NCI-H2171 treated with DMSO at 0.1 percent for 48 hours (cell line): Measurements from ENCODE around the gene LAPTM5.

Experiments
- DNase-seq: peaks from one replicate; lab custom pipeline; 2025; lab: John Stamatoyannopoulos, UW

The LAPTM5 gene

DNA sequence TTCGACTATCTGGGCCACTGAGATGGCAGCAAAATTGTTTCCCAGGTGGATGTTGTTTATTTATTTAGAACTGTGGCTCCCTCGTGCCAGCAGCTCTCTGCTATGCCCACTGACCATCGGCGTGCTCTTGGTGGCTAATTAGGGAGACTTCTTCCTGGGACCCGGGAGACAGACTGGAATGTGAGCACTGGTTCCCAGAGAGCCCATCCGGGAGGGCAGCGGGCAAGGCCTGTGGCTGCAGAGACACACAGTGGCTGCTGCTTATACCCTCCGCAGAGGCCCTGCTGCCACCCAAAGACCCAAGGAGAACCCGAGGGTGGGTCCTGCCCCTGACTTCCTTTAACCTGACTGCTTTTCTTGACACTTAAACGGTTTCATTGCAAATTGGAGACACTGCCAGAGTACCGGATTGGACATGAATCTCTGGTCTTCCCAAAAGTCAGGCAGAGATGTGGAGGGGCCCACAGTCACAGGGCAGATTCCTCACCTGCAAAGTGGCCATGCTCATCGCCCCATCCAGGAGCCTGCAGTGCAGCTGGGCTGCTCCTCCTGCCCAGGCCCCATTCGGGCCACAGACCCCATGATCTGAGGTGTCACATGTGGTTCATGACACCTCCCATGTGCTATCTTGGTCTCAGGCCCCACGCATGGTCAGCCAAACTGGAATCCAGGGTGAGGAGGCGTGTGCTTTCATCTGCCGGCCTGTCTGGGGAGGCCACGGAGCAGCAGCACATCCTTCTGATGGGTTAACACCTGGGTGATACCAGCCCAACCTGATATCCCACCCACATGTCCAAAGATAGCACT is 28.5 kb downstream of the LAPTM5 start:
- DNase-seq: no peak

DNA sequence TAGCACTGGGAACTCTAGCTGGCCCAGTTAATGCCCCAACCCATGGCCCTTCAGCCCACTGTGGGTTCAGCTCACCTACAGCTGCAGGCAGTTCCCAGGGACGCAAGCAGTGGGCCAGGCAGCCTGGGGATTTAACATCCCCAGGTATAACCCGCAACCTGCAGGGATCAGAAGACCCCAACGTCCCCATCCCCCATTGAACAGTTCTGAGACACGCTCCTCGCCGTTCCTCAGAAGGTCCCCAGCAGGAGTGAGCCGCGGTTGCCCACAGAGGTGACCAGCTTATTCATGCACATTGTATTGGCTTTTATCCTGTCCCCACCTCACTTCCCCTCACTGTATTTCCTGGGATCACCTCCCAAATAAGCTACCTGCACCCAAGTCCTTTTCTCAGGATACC is 29.2 kb downstream of the LAPTM5 start:
- DNase-seq: no peak

DNA sequence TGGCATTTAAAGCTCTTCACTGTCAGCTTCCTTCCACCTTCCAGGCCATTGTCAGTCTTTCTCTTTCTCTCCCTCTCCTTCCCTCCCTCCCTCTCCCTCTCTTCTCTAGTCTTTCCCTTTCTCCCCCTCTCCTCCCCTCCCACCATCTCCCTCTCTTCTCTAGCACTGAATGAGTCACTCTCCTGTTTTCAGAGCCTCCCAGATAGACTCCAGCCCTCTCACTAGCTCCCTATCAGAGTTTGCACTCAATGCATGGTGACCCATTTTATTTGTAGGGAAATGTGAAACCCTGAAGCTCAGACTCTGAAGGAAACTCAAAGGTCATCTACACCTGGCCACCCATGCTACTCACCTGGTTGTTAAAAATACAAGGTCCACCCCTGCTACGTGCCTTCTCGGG is 29.8 kb downstream of the LAPTM5 start:
- no peak for DNase-seq

DNA sequence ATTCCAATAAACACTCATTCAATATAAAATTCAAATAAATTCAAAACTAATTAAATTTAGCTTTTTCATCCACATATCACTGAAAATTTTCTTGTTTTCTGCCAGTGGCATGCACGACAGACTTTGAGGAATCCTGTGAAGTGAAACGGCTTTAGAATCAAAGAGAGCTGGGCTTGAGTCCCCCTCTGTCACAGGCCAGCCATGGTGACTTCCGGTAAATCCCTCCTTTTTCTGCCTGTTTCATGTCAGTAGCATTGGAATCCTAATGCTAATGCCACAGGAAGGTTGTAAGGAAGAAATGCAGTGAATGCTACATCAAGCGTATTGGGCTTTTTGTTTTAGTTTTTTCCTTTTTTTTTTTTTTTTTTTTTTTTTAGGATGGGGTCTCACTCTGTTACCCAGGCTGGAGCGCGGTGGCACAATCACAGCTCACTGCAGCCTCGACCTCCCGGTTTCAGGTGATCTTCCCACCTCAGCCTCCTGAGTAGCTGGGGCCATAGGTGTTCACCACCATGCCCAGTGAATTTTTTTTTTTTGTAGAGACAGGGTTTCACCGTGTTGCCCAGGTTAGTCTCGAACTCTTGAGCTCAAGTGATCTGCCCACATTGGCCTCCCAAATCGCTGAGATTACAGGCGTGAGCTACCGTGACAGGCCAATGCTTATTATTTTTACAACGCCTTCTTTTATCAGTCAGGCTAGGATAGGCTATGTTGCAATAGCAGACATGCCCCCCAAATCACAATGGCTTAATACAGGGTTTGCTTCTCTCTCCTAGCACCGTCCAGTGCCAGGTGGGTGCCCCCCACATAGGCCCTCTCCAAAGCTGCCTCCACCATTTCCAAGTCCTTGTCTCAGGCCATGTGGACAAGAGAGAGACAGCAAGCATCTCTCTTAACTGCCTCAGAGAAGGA is 30.5 kb downstream of the LAPTM5 start:
- DNase-seq: no peak

DNA sequence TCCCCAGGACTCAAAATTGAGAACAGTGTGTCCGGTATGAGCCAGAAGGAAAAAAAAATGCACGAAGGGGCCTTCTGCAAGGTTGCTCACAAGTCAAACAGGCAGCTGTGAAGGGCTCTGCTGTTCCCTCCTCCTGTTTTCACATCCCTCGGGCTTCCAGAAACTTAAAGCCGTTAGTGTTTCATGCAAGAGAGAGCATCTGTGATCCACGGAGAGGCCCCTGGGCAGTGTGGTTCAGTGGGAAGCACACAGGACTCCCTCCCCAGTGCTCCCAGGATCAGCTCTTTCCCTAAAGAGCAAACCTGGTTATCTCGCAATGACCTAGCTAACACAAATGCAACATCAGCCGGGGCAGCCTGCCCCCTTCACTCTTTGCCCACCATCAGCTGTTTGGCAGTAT is 31.3 kb downstream of the LAPTM5 start:
- peak; percentile 58 for DNase-seq

DNA sequence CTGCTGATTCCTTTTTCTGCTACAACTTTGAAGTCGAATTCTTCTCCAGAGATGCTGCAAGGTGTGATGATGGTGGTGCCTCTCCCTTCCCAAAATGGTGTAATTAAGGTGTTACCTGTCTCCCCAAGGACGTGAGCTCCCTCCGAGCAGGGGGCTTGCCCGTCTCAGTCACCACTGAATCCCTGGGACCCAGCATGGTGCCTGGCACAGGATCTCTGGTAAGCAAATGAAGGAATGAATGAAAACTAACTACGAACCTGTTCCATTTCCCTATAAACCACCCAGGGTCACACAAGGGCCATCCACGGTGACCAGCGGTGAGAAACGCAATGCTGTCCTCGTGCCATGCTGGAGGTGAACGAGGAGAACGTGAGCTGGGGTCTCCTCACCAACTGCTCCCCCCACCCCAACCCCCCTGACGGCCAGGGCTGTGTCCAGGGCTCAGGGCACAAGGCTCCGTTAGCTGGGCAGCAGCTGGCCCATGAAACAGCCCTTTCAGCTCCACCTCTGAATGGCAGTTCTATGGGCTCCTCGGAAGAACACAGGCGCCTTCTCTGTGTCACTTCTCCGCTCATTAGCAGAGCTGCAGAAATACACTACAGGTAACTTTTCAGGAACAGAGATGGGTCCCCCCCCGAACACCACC is 32.0 kb downstream of the LAPTM5 start:
- DNase-seq: no peak

DNA sequence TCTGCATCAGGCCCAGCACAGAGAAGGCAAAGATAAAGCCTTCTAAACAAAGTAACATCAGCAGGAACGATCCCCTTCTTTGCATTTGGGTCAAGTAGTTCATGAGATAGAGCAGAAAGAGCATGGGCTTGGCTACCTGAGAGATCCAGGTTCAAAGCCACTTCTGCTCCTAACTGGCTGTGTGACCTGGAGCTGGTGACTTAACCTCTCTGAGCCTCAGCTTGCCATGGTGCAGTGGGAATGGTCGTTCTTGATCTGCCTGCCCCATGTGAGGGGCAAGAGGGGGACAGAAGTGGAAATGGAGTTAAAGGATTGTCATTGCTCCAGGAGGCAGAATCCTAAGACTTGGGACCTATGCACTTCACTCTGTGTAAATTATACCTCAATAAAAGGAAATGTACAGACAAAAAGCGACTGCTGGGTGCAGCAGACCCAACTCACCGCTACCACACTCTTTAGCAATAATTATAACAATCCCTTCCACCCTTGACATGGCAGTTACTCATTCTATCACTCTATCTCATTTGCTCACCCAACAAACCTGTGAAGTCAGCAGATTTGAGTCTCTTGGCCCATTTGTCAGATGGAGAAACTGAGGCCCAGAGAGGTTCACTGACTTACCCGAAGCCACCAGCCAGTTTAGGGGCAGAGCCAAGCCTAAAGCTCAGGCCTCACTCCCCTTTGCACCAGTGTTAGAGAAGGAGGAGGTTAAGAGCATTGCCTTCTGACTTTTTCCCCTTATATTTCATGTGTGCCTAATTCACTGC is 32.7 kb downstream of the LAPTM5 start:
- DNase-seq: no peak

DNA sequence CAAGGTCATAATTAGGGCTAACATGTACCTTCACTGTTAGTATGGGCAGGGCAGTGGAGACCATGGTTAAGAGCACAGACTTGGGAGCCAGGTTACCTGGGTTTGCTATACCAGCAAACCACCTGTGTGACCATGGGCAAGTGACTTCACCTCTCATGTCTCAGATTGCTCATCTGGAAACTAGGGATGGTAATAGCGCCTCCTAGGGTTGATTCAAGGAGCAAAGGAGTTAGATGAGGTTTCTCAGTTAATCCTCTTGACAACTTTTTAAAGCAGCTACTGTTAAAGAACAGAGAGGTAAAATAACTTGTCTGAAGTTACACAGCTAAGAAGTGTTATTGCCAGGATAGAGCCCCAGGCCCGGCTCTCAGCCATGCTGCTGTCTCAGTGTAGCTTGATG is 33.4 kb downstream of the LAPTM5 start:
- DNase-seq: no peak

DNA sequence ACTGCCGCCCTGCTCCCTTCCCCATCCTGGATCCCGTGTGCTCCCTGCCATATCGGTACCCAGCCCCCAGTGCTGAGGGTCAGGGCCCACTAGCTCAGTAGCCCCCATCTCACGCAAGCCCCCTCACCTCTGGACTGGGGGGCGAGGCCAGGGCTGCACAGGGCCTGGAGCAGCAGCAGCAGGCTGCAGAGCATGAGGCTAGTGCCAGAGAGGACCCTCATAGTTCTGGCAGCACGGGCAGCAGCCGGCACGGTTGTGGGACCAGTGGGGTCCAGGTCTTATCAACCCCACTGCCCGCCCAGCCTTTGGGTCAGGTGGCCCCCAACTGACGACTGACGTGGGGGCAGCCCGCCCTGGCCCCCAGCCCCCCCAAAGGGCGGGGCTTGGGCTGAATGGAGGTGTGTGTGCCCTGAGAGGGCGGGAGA is 34.2 kb downstream of the LAPTM5 start, which contains the start of gene MATN1:
MATN1 (minus strand) TSS at position 255 of the 425 bp plus-strand sequence; CDS start at position 221, 34 bp downstream.
- no peak for DNase-seq

DNA sequence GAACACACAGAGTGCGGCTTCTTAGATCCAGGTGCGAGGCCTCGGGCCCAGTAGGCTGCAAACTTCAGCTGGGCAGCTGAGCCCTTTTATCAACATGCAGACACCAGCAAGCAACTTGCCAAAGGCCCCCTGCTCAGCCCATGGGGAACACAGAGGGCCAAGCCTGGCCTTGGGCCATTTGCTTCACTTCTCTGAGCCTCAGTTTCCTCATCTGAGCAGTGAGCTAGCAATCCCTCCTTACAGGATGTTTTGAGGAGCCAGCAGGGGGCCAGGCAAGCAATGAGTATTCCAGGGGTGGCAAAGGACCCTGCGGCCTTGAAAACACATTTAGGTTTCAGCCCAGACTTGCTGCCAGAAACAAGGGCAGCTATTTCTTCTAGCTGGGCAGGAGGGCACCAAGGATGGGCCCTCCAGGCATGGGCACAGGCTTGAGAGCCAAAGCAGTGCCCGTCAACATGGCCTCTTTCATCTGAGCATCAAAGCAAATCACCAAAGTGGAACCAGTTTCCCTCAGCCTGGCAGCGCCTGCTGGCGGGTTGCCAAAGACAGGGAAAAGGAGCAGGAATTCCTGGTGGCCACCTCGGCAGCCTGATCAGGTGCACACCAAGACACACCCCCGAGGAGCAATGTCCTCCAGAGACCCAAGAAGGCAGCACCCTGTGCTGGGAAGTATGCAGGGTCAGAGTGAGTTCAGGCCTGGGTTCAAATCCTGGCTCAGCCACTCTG is 35.6 kb downstream of the LAPTM5 start:
- DNase-seq: peak; percentile 18

DNA sequence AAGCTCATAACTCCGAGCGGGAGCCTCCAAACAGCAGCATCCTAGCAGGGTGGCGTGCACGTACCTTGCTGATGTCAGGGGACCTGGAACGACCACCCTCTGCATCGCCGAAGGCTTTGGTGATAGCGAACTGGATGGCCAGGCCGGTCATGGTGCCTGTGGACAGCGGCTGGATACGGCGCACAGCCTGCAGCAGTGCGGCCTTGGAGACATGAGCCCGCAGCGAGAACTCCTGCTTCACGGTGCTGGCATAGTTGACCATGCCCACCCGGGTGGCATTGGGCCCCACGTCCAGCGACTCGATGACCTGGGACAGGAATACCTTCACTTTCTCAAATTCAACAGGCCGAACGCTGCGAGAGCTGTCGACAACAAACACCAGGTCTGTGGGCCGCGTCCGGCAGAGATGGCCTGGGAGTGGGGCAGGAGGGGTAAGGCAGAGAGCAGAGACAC is 36.2 kb downstream of the LAPTM5 start:
- DNase-seq: no peak

DNA sequence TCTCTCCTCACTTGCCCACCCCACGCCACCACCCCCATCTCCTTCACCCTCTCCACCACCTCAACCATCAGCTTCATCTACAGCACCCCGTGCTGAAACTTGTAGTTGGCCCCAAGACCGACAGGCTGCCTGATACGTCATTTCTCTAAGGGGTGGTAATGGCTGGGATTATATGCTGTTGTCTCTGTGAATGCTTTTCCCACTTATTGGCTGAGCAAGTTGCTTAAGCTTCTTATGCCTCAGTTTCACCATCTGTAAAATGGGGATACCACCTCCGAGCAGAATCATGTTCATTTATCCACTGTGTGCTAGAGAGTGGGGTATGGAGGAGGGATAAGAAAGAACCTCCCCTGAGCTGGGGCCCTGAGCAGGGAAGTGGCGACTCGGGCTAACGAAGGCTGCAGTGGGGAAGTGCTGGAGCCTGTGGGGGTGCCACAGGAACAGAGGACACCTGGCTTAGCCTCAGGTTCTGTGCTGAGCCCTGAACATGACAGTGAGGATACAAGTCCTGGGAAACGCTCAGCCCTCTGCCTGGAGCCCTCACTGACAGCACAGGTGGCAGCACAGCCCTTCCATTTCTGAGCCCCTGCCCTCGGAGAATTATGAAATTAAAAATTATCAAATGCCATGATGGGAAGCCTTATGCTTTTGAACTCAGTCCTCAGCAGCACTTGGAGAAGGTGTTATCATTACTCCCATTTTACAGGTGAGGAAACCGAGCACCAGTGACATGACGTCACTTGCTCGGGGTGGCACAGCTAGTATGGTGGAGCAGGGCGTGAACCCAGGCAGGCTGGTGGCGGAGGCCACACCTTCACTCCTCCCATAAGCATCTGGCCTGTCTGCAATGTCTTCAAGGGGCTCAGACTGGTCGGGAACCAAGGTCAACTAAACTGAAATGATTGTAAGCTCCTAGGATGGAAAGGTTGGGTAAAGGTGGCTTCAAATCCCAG is 37.0 kb downstream of the LAPTM5 start:
- DNase-seq: peak; percentile 16

DNA sequence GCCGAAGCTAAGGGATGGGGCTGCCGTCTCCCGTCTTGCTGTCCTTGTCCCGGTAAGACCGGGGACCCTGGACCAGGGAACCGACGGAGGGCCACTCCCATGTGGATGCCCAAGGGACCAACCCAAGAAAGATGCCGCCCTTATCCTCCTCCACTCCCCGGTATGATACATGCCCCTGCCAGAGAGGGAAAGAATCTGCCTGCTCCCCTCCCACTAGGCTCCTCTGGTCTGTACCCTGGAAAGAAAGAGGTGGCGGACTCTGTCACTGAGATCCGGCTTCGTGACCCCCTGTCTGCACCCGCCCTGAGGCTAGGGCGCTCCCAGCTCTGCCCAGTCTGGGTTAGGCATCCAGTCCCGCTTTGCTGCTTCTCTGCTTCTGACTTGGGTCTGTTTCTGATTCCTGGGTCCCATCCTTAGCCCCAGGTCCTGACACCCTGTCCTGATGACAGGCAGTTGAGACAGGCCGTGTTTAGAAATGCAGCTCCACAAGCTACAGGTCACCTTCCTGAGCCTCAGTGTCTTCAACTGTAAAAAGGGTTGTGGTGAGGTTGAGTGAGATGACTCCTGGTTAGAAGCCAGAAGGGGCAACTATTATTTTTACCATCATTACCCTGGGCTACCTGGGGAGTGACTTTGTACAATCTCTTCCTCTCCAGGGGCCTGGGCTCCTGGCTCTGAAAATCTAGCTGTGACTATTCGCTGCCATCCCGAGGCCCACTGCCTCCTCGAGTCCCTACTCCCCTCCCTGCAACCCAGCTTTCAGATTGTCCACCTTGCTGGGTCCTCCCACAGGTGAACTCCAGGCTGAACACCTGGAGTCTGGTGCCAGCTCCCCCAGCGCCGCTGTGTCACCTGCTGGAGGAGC is 37.9 kb downstream of the LAPTM5 start:
- peak; percentile 71 for DNase-seq

DNA sequence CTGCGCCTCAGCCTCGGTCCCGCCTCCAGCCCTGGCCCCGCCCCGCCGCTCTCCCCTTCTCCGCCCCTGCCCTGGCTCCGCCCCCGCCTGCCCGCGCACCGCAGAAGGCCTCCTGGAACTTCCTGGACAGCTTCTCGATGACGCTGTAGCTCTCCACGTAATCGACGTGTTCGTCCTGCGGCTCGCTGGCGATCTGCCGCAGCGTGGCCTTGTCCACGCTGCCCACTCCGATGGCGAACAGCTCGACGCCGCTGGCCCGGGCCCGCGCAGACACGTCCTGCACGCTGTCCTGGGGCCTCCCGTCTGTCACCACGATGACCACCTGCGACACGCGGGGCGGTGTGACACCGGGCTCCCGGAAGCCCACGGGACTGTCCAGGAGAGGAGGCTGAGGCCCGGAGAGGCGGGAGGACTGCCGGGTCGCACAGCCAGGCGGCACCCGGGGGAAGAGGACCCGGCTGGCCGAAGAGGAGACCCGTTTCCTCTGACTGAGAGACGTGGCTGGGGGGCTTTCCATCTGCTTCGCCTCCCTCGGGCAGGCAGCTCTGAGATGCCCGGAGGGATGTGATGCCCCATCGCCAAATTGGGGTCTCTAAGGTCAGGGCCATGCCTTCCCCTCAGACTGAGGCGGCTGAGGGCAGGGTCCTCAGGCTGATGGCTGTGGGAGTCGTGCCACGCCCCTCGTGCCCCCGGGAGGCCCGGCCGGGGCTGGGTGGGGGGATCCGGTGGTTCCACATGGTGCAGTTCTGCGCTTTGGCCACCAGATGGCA is 38.8 kb downstream of the LAPTM5 start:
- DNase-seq: peak; percentile 98

DNA sequence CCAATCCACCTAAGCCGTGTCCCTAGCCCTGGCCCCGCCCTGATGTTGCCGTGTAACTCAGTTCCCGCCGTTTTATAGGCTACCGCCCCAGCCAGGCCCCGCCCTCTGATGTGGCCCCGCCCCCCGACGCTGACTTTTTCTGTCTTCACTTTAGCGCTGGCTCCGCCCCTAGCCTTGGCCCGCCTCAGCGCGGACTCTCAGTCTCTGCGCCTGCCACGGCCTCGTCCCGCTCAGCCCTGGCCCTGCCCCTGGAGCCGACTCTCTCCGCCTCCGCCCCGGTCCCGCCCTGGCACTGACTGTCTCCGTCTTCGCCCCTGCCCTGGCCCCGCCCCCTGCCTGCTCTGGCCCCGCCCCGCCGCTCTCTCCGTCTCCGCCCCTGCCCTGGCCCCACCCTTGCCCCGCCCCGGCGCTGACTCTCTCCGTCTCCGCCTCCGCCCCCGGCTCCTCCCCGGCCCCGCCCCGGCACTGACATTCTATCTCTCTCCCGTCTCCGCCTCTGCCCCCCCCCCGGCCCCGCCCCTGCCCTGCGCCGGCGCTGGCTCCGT is 39.4 kb downstream of the LAPTM5 start:
- peak; percentile 99 for DNase-seq

DNA sequence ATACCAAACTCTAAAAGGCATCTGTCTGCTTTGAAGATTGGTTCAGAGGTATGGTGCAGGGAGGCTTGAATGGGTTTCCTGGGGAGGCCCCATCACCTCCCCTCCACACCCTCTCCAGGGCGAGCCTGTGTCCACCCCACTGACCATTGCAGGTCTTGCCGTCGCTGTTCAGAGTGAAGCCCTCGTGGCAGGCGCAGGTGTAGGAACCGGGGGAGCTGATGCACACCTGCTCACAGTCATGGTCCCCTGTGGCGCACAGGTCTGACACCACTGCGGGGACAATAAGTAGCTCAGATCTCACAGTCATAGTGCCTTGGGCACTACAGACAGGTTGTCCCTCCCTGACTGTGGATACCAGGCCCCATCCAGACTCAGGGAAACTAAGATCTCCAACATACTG is 40.9 kb downstream of the LAPTM5 start:
- DNase-seq: no peak

DNA sequence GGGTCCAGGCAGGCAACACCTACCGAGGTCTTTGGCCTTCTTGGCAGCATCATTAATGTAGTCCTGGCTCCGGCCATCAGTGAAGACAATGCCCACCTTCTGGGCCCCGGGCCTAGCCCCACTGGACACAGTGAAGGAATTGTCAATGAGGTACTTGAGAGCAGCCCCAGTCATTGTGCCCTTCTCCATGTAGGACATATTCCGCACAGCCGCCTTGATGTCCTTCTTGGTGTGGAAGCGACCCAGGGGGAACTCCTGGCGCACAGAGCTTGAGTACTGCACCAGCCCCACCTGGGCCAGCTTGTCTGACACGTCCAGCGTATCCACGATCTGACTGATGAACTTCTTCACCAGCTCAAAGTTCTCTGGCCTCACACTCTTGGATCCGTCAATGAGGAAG is 41.7 kb downstream of the LAPTM5 start:
- no peak for DNase-seq

DNA sequence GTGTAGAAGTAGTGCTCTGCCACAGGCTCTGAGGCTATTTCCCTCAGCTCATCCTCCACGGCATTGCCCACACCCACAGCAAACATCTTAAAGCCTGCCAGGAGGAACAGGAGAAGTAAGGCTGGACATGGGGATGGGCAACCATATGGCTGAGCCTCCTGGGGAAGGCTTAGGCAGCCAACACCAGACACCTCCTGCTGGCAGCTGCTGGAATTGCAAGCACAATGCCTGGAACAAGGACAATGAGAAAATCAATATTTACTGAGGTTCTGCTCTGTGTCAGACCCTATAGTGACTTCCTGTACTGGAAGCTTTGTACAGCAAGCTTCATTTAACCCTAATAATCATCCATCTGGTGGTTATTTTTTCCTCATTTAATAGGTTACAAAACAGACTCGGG is 42.4 kb downstream of the LAPTM5 start:
- DNase-seq: peak; percentile 57
